ENCODE data around the gene CXCL16.

CXCL16 gene

GRCh38 chr17:4748686-4749085 lies 9.0 kb upstream of the CXCL16 start:
- no peak for DNase-seq

DNA sequence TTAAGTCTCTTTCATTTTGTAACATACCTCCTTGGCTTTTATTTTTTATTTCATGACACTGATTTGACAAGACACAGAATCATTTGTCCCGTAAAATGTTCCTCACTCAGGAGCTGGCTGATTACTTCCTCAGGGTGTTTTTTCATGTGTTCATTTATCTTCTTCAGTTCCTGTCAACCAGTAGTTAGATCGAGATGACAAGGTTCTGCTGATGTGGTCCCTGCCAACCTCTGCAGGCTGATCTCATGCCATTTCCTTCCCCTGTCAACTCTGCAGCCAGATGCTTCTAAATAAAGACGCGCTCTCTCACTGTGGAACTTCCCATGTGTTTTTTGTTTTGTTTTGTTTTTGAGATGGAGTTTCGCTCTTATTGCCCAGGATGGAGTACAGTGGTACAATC lies 8.1 kb upstream of the CXCL16 start:
- peak; percentile 72 for DNase-seq

- DNase-seq, result no peak
Measured at GRCh38 chr17:4744999-4745969, 5.6 kb upstream of the CXCL16 start.

DNA sequence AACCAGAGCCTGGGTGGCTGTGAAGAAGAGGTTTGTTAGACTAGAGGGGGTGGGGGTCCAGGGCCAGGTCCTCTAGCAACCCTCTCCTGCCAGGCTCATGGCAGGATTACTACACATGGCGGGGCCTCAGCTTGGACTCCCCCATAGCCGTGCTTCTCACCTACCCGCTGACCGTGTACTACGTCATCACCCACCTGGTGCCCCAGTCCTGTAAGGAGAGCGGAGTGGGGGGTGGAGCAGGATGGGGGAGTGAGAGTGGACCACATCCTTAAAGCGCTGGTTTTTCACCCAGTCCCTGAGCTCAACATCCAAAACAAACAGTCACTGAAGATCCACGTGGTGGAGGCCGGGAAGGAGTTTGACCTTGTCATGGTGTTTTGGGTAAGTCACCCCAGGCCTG lies 4.2 kb upstream of the CXCL16 start:
- no peak for DNase-seq

- DNase-seq, result no peak
Measured at GRCh38 chr17:4743216-4743615, 3.5 kb upstream of the CXCL16 start.

DNA sequence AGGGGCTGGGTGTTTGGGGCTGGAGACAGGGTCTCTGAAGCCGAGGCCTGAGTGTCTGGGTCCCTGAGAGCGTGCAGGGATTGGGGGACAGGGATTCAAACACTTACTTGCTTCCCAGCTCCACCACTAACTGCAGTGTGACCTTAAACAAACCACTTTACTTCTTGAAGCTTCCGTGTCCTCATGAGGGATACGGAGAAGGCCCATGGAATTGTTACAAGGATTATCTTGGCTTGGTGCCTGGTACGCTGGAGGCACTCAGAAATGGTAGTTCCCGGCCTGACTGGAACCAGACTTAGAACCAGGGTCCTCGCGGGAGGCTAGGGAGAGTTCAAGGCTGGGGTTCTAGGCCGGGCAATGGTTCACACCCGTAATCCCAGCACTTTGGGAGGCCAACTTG lies 2.9 kb upstream of the CXCL16 start:
- no peak for DNase-seq

GRCh38 chr17:4742133-4742532 lies 2.4 kb upstream of the CXCL16 start:
- no peak for DNase-seq

DNA sequence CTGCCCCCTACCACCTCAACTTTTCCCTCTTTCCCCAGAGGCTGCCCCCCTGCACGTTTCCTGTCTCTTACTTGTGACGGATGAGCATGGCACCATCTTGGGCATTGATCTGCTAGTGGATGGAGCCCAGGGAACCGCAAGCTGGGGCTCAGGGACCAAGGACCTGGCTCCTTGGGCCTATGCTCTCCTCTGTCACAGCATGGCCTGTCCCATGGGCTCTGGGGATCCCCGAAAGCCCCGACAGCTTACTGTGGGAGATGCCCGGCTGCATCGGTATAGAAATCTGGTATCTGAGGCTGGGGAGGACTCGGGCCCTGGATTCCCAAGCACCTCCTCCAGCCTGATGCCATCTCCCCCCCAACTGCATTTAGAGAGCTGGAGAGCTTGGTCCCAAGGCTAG lies 1.8 kb upstream of the CXCL16 start:
- DNase-seq, result no peak

DNA sequence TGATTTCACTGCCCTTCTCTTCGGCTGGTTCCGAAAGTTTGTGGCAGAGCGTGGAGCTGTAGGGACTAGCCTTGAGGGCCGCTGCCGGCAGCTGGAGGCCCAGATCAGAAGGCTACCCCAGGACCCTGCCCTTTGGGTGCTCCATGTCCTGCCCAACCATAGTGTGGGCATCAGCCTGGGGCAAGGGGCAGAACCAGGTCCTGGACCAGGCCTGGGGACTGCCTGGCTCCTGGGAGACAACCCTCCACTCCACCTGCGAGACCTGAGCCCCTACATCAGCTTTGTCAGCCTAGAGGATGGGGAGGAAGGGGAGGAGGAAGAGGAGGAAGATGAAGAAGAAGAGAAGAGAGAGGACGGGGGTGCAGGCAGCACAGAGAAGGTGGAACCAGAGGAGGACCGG lies 856 bp upstream of the CXCL16 start:
- no peak for DNase-seq

GRCh38 chr17:4740025-4740351 lies 260 bp upstream of the CXCL16 start:
- no peak for DNase-seq

- peak; percentile 20 for DNase-seq
Measured at GRCh38 chr17:4738136-4739121, 1.3 kb downstream of the CXCL16 start.

DNA sequence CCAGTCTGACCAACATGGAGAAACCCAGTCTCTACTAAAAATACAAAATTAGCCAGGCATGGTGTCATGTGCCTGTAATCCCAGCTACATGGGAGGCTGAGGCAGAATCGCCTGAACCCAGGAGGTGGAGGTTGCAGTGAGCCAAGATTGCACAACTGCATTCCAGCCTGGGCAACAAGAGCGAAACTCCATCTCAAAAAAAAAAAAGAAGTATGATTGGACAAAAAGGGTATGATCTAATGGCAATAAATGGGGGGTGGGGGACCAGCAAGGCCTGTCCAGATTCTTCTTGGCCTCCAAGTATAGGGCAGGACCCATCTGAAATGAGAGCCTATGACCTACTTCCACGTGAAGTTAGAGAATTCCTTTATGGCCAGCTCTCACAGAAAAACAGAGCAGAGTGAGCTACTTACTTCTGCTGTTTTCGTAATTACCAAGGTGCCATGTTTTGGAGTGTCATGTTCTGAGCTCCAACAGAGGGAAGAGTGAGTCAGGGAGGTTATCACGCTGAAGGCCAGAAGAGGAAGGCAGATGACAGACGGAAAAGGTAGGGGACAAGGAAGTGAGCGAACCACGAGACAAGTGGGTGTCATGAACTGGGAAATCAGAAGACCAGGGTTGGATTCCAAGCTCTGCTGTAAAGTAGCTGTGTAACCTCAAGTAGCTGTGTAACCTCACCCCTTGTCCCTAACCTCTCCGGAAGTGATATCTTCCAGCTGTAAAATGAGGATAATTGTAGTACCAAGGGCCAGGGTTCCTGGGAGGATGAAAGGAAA lies 3.7 kb downstream of the CXCL16 start:
- DNase-seq, result no peak

- DNase-seq, result no peak
Measured at GRCh38 chr17:4734857-4735475, 4.8 kb downstream of the CXCL16 start.

GRCh38 chr17:4733073-4733531 lies 6.6 kb downstream of the CXCL16 start:
- peak; percentile 17 for DNase-seq

DNA sequence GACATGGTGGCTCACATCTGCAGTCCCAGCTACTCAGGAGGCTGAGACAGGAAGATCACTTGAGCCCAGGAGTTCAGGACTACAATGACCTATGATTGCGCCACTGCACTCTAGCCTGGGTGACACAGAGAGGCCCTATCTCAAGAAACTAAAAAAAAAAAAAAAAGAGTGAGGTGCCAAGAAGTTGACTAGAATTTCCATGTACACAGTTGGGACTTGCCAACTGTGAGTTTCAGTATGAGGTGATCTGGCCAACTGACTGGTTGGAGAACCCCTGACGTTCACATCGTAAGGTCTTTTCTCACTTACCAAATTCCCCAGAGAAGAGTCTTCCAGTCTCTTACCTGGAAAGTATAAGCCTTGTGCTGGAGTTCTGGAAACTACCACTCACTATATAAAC lies 11.6 kb downstream of the CXCL16 start:
- DNase-seq, result no peak

GRCh38 chr17:4725646-4726310 lies 13.9 kb downstream of the CXCL16 start:
- no peak for DNase-seq

DNA sequence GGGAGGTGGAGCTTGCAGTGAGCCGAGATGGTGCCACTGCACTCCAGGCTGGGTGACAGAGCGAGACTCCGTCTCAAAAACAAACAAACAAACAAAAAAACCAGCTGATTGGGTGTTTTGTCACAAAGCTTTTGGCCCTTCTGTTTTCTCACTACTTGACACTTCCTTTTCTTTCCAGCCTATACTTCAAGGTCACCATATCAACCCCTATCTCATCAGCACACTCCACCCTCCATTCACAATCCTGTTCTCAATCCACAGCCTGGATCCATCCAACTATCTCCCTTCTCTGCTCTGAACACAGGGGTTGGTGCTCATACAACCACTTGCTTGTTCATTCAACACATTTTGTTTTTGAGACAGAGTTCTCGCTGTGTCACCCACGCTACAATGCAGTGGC lies 15.1 kb downstream of the CXCL16 start:
- DNase-seq, result no peak

DNA sequence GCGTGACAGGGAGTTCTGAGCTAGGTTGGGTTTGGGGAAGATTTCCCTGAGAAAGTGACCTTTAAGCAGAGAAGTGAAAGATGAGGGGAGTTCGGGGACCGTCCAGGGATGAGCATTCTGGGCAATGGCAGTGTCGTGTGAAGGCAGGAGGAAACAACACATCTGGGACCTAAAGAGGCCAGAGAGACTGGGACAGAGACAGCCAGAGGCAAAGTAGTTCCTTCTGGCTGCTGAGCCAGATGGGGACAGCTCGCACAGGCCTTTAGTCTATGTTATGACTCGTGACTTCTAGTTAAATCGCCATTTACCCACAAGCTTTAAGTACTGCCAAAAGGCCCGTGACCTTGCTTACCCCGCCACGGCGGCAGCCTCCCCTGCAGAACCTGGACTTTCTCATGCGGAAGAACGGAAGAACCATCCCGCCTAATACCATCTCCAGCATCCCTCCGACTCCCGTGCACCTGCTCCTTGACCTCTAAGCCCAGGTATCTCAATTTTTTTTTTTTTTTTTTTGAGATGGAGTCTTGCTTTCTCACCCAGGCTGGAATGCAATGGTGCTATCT lies 17.0 kb downstream of the CXCL16 start:
- no peak for DNase-seq

DNA sequence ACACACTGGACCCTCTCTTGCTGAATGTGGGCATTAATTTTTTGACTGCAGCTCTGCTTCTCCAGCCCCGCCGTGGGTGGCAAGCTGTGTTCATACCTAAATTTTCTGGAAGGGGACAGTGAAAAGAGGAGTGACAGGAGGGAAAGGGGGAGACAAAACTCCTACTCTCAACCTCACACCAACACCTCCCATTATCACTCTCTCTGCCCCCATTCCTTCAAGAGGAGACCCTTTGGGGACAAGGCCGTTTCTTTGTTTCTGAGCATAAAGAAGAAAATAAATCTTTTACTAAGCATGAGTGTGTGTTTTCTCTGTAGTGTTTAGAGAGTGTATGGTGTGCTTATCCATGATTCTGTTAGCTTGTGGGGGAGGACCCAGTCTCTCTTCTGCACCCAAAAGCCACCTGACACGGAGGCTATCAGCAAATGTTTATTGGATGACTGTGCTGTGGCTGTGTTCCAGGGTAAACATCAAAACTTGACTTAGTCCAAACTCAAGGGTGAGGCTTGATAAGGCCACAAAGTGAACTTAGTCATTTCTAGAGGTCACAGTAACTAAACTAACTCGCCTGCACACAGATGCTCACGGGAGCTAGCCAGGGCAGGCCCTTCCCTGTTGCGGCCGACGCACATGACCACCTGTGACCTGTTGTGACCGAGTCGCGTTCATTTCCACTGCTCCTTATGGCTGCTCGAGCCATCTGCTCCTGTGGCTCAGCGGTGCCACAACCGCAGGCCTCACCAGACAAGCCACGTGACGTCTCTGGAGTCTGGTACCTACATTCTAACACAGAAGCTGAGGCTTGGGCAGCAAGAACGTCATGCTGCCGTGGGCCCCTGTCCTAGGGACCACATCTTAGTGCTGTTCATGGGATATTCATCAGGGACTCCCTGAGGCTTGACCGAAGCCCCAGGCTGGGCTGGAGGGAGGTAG lies 18.3 kb downstream of the CXCL16 start:
- DNase-seq, result peak; percentile 90

DNA sequence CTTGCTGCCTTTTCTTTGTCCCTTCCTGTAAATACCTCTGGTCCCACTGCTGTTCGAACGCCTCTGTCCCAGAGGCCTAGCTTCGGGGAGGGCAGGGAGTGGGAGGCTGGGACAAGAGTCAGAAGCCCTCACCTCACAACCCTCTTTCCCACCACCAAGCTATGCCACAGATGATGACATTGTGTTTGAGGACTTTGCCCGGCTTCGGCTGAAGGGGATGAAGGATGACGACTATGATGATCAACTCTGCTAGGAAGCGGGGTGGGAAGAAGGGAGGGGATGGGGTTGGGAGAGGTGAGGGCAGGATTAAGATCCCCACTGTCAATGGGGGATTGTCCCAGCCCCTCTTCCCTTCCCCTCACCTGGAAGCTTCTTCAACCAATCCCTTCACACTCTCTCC lies 18.9 kb downstream of the CXCL16 start:
- no peak for DNase-seq
